Renal cortical epithelial cell (primary cell): ENCODE data around the gene ZNFX1. TPM values are rescaled to one million over a fixed set of nuclear protein-coding genes. Genes with fewer than 3 reads are reported as not detected.

Experiments
- DNase-seq: peaks from one replicate; pipeline ENCODE4 v3.0.0-alpha.2; 2011; ENCODE audit warnings: low read depth
- total RNA-seq: library from RNA; depleted of rRNA; stranded (reverse); fragments of >200 nt; gene quantifications from 2 replicates; pipeline ENCODE4 v1.2.3, GENCODE V29; 2014

The ZNFX1 gene
- total RNA-seq, 1 donor from 2014 or later: 89.2 TPM

DNA sequence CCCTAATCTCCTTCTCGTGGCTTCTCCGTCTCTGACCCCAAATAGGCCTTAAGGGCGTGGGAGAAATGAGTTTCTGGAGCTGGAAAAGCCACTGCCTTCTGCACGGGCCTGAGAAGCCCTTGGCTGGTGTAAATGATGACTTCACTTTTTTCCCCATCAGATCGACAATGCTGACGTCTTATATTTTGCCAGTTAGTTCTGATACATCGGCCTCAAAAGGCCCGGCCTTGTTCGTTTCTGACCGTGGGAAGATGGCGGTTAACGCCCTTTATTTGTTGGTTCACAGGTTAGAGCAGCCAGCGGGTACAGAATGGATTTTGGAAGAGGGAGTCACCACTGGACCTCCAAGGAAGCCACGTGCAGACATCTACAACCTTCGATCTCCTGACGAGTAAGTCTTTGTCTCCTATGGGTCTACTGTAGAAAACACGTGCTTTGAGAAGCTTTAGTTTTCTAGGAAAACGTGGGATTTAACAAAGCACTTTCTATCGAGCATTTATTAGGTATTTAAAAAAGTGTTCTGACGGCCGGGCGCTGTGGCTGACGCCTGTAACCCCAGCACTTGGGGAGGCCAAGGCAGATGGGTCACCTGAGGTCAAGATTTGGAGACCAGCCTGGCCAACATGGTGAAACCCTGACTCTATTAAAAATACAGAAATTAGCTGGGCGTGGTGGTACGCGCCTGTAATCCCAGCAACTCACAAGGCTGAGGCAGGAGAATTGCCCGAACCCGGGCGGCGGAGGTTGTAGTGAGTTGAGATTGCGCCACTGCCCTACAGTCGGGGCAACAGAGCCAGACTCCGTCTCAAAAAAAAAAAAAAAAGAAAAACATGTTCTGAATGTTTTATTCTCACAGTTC is 1.2 kb upstream of the ZNFX1 start:
- DNase-seq: no peak

DNA sequence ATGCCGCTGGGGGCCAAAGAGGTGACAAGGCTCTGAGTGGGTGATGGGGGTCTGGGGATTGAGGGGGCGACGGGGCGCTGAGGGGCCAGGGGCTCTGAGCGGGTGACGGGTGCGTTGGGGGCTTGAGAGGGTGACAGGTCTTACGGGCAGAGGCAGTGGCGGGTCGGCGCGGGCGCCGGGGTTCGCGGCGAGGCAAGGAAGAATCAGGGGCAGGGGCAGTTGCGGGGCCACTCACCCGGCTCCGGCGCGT is 146 bp downstream of the ZNFX1 start:
- DNase-seq: no peak

DNA sequence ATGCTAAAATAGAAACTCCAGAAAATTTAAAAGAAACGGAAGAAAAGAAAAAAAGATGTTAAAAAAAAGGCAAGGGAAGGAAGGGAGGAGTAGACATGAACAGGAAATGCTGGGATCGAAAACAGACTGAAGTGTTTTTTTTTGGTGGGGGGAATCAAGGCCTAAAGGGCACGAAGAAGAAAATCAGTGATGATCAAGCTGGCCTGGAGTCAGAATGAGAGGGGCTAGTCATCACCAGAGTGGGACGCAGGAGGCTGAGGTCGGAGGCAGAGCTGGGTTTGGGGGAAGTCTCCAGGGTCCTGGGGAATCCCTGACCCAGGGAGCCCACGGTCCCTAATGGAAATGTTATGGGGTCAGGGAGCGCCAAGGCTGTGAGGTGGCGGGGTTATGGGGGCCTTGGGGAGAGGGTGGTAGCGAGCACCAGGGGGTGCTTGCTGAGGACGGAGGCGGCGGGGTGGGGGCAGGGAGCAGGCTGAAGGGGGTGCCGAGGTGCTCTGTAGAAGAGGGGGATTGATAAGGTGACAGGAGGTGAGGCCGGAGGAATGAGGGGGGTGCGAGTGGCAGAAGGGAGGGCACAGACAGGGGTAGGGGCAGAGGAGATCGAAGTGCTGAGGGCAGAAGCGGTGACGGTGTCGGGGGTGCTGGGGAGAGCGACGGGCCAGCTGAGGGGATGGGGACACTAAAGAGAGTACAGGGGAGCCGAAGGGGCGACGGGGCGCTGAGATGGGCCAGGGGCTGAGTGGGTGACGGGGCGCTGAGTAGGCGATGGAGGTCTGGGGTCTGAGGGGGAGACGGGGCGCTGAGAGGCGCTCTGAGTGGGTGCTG is 684 bp downstream of the ZNFX1 start:
- no peak for DNase-seq

DNA sequence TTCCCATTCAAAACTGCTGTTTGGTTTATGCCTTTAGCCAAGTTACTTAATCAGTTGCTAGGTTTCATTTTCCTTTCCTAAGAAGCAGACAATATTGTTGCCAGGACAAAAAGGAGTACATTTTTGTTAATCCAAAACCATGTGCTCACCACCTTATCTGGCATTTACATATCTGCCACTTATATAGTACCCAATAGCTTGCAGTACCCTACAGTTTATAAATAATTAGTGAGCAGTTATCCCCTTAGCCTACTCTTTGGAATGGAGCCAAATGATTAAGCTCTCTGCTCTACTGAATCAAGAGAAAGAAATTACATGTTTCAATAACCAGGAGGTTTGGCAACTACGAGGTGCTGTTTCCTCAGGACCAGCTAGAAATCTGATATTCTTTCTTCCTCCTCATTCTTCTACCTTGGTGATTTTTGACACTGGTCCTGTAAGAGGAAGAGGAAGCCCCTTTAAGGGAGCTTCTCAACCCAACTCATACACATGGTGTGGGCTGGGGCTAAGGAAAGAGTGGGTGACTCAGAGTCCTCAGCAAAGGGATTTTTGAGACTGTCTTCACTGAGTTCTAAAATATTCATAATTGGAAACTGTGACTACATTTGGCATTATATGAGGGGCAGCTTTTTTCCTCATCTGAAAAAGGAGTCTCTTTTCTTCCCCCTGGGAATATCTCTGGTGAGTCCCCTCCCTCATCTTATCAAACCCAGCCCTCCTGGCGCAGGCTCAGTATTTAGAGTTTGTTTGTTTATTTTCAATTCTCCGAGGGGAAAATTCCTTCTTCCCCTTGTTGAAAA is 1.5 kb downstream of the ZNFX1 start:
- DNase-seq: peak; percentile 88

DNA sequence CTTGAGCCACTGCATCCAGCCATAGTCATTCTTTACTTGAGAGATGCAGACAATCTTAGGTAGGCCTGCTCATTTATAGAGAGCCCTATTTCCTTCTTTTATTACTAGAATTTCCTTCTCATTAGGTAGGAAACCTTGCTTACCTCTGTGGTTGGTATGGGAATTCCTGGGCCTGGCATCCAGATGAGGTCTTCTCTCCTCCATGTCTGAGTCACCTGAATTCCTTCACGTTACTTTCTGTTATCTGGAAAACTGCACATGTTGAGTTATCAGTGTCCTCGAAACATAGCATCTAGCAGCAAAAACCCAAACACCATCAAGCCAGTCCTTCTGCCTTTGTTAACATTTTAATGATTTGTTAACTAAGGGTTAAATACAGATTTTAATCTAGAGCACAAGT is 2.2 kb downstream of the ZNFX1 start:
- DNase-seq: peak; percentile 81

DNA sequence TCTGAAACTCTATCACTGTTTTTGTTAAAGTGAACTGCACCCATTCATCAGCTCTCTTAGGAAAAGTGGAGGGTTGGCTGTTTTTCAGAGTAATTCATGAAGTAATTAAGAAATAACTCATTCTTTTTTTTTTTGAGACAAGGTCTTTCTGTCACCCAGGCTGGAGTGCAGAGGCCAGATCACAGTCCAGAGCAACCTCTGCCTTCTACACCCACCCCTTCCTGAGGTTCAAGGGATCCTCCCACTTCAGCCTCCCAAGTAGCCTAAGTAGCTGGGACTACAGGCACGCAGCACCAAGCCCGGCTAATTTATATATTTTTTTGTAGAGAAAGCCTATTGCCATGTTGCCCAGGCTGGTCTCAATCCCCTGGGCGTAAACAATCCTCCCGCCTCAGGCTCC is 2.6 kb downstream of the ZNFX1 start:
- DNase-seq: no peak

DNA sequence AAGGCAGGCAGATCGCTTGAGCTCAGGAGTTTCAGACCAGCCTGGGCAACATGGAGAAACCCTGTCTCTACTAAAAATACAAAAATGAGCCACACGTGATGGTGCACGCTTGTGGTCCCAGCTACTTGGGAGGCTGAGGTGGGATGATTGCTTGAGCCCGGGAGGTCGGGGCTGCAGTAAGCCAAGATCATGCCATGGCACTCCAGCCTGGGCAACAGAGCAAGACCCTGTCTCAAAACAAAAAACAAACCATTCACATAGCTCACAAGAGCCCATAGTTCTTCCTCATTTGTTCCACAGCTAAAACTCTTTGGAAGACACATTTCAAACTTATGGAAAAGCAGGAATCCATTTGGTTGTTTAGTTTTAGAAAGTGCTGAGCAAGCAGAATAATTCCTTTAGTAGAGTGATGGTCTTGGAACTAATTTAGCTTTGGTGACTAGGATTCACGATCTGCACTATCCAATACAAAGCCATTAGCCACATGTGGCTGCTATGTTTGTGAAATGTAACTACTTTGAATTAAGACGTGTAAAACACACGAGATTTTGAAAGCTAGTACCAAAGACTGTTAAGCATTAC is 4.1 kb downstream of the ZNFX1 start:
- DNase-seq: no peak

DNA sequence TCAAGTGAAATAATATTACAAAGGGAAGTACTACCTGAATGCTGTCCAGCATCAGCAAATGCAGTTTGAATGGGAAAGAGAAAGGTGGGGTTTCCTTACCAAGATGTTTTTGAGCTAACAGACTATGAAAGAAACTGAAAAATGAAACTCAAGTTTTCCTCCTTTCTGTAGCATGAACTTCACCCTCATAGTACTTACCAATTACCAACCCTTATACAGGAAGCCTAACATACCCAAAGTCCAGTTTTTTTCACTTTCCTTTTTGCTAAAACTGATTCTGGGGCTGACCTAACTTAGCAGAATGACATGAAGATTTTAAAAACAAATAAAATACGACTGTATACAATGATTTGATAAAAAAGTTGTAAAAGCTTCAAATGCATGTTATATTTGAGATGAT is 5.2 kb downstream of the ZNFX1 start:
- DNase-seq: no peak

DNA sequence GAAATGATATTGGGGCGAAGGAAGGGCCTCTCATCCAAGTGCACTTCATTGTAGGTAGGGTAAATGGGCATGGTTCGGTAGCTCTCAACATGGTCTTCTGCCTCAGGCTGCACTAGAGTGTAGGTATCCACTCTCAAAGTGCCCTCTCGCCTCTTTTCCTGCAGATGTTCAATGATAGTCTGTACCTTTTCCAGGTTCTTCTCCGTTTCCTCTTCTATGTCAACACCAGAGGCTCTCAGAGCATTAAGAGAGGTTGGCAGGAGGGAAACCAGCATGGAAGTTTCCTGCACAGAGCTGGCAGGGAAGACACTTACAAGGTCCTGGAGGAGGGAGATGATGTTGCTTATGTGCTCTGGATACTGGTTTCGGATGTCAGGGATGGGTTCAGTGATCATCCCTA is 7.1 kb downstream of the ZNFX1 start:
- no peak for DNase-seq

DNA sequence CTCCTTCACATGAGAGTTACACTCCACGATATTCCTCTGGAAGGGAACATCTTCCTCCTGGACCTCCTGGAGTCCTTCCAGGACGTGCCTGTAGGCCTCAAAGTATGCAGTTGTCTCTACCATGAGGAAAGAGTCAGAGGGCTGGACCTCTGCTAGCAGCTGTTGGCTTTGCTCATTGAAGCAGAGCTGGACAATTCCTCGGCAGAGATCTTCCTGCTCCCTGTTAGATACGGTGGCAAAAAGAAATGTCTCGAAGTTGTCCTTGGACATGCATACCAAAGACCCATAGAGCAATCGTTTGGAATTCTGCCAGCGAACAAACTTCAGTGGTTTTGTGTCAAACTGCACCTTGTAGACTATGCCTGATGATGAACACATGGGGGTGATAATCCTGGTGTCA is 7.7 kb downstream of the ZNFX1 start:
- no peak for DNase-seq

DNA sequence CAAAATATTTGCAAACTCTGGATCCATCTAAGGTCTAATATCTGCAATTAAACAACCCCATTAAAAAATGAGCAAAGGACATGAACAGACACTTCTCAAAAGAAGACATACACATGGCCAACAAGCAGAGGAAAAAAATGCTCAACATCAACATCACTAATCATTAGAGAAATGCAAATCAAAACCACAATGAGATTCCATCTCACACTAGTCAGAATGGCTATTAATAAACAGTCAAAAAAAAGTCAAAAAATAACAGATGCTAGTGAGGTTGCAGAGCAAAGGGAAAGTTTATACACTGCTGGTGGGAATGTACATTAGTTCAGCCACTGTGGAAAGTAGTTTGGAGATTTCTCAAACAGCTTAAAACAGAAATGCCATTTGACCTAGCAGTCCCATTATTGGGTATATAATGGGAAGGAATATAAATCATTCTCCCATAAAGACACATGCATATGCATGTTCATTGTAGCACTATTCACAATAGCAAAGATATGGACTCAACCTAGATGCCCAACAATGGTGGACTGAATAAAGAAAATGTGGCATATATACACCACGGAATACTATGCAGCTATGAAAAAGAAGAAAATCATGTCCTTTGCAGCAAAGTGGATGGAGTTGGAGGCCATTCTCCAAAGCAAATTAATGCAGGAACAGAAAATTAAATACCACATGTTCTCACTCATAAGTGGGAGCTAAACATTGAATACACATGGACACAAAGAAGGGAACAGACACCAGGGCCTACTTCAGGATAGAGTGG is 9.1 kb downstream of the ZNFX1 start:
- peak; percentile 77 for DNase-seq

DNA sequence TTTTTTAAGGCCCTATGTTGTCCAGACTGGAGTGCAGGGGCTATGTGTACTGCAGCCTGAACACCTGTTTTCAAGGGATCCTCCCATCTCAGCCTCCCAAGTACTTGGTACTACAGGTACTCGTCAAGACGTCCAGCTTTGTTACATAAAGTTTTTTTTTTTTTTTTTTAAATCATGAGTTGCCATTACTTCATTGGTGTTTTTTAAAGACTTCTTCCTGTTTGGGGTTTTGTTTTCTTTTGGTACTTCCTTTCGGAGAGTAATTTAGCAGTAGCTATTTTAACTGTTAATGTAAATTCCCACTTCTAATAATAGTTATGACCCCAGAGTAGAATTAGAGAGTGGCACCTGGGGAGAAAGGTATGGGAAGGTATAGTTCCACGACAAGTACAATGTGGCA is 10.5 kb downstream of the ZNFX1 start:
- DNase-seq: no peak

DNA sequence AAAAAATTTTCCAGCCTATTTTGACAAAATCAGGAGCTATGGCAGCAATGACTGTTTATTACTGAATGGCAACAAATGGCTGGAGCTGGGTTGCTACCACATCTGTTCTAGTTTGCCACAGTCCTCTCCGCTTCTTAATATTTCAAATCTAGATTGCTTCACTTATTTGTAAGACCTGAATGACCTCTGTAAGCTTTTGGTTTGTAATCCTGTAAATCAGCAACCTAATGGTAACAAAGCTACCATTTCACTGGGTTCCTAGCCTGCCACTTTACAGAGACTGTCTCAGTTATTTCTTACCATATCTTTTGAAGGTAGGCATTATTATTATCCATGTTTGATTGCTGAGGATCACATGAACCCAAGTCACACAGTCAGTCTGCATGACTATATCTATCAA is 15.4 kb downstream of the ZNFX1 start:
- DNase-seq: peak; percentile 34

DNA sequence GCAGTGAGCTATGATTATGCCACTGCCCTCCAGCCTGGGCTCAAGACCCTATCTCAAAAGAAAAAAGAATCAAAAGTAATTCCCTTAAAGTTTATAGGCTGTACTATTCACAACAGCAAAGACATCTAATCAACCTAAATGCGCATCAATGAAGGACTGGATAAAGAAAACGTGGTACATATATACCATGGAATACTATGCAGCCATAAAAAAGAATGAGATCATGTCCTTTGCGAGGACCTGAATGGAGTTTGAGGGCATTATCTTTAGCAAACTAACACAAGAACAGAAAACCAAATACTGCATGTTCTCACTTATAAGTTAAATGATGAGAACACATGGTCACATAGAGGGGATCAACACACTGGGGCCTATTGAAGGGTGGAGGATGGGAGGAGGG is 16.7 kb downstream of the ZNFX1 start:
- no peak for DNase-seq

DNA sequence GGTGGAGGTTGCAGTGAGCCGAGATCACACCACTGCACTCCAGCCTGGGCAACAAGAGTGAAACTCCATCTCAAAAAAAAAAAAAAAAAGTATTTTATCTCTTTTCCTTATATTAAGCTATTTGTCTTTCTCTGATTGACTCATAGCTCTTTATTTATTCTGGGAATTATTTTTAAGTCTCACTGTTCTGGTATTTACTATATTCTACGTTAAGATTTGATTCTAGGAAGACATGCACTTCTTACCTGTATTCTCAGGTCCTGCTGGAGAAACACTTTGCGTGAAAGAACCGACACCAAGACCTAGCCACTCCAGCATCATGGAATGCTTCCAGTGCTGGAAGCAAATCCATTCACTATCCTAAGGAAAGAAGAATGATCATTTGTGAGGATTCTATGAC is 17.6 kb downstream of the ZNFX1 start:
- DNase-seq: no peak

DNA sequence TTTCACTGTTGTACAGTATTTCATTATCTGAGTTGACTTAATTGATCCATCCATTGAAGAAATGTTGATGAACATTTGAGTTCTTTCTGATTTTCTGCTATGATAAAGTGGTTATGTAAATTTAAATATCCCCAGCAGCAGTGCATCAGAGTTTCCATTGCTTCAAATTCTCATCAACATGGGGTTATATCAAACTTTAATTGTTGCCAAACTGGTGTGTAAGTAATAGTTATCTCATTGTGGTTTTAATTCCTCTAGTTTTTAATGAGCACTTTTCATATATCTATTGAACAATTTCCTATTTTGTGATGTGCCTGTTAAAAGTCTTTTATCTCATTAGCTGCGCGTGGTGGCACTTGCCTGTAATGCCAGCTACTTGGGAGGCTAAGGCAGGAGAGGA is 18.1 kb downstream of the ZNFX1 start:
- DNase-seq: no peak

DNA sequence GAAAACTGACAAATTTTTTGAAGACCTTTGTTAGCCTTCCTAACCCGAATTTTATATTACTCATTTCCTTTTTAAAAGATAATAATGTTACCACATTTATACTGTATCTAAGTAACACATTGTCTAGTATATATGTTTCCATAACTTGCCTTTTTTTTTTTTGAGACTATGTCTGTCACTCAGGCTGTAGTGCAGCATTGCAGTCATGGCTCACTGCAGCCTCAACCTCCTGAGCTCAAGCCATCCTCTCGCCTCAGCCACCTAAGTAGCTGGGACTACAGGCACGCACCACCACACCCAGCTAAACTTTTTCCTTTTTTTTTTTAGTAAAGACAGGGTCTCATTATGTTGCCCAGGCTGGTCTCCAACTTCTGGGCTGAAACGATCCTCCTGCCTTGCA is 18.6 kb downstream of the ZNFX1 start:
- DNase-seq: no peak

DNA sequence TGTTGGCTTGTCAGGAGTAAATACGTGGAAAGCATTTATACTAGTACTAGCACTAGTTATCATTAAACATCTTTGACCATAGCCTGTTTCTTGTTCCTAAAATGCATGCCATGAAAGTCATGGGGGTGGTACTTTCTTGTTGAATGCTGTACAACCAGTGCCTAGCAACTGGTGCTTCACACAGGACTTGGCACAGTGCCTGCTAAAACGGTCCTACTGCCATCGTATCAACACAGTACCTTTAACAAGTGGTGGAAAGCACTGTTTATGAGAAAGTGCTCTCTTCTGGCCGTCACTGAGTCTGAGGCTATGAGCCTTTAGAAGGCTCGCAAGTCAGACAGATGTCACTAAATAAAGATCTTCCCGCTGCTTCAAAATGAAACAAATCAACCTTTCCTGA is 21.6 kb downstream of the ZNFX1 start:
- no peak for DNase-seq

DNA sequence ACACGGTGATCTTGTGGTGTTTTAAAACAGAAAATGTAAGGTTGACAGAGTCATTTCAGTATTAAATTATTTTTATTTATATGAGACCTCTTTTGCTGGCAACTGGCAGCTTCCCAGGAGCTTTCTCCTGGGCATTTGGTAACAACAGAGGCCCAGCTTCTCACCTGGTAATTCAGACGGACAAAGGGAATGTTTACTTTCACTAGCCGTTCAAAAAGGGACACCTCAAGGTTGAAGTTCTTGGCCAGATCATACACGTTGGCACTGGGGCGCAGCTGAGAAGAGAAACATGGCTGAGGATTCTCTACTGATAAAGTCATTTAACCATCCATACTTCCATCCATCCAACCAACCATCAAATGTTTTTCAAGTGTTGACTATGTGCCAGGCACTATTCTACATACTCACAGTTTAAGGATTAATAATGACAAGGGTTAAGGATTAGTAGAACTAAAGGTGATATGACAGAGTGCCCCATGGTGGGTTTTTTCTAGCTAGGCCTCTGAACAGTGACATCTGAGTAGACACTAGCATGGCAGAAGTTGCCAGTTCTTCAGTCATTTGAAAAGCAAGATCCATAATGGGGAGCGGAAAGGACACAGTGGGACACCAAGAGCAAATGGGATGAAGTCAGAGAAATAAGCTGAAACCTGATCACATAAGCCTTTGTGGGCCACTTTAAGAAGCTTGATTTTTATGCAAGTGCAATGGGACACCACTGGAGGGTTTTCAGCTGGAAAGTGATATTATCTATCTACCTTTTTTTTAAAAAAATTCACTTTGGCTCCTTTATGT is 25.1 kb downstream of the ZNFX1 start:
- DNase-seq: no peak

DNA sequence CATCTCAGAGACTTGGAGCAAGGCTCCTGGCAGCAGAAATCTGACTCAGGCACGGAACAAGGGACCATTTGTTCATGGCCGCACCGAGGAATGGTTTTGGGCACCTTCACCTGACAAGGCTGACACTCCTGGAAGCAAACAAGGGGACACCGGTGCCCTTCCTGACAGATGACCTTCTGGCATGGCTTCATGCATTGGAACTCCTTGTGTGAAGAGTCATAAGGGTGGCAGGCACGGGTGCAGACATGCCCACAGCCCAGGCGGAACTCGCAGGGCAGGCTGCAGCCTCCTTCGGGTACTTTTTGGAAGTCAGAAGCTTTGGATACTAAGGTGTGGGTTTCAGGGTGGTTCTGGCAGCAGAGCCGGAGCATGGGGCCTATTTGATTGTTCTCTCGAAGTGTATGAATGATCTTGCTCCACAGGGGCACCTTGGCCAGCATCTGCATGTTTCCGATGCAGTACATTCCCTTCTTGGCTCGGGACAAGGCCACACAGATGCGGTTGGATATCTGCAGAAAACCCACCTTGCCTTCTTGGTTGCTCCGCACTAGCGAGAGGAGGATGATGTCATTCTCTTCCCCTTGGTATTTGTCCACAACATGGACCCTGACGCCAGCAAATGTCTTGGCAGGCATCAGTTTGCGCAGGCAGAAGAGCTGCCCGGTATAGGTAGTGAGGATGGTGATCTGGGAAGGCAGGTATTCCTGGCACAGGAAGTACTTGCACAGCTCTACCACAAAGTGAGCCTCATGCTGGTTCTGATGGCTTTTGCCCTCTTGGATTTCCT is 28.8 kb downstream of the ZNFX1 start:
- DNase-seq: no peak
